Endothelial cell of hepatic sinusoid (primary cell): Measurements from ENCODE around the gene CARD11.
"Not testable (repeated sequence)": the region's sequence is repeated elsewhere in the genome, so short reads cannot be mapped to it uniquely, and the experiment has no call there.

Source experiments
- in situ Hi-C: cut with HindIII; loops from 2 replicates; pipeline ENCODE4 v1.10.0; 2017; ENCODE audit warnings: low sequenced_read_pairs

The CARD11 gene

GRCh38 chr7:3066506-3066905 lies 22.8 kb upstream of the CARD11 start:
- in situ Hi-C loops: loop anchor here (10.0 kb wide), 1 partner anchor 72 kb away; no protein-coding TSS in a partner anchor

DNA sequence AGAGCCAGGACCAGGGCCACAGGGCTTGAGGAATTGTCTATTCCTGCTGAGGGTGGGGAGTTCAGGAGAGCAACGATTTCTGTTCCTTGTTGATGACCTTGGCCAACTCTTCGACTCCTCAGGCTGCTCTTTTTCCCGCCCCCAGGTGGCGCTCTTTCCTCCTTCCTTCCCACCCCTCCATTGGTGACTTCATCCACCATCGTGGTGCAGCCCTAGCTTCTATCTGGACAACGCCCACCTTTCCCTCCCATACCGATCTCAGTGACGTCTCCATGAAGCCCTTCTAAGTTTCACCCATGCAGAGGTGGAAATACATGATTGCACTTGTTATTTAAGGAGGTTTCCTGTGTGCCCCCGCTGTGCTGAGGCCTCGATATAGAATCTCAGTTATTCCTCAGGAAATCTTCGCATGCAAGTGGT lies 22.1 kb upstream of the CARD11 start:
- in situ Hi-C loops: loop anchor here (10.0 kb wide), 1 partner anchor 71 kb away; no protein-coding TSS in a partner anchor

GRCh38 chr7:3064067-3064466 lies 20.4 kb upstream of the CARD11 start:
- in situ Hi-C loops: loop anchor here (10.0 kb wide), 1 partner anchor 69 kb away; no protein-coding TSS in a partner anchor

DNA sequence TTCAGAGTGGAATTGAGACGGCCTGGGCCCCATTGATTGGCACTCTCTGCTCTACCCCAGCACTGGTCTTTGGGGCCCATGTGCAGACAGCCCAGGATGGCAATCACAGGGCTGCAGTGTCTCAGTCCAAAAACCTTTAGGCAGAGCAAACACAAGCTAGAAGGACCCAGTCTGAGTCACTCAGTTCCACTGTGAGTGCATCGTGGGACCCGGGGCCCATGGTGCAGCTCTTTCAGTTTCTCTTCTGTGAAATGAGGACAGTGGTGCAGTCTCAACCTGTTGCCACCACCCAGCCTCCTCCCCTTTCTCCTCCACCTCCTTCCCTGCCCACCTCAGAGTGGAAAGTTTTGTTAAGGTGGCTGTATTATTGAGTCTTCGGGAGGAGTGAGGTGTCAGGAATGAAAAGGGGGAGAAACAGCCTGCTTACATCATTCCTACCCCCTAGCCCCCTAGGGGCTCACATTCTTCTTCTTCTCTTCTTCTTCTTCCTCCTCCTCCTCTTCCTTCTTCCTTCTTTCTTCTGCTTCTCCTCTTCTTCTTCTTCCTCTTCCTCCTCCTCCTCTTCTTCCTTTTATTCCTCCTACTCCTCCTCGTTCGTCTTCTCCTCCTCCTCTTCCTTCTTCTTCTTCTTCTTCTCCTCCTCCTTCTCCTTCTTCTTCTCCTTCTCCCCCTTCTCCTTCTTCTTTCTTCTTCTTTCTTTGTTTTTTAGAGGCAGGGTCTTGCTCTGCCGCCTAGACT lies 19.5 kb upstream of the CARD11 start:
- in situ Hi-C loops: loop anchor here (10.0 kb wide), 1 partner anchor 68 kb away; no protein-coding TSS in a partner anchor

GRCh38 chr7:3057066-3057420 lies 13.4 kb upstream of the CARD11 start:
- in situ Hi-C loops: no loop called here

- in situ Hi-C loops: no loop called here
Observed at GRCh38 chr7:3056234-3057065, 12.8 kb upstream of the CARD11 start.

- in situ Hi-C loops: no loop called here
Observed at GRCh38 chr7:3055626-3056025, 12.0 kb upstream of the CARD11 start.

GRCh38 chr7:3042861-3043489 lies 692 bp downstream of the CARD11 start:
- in situ Hi-C loops: no loop called here

GRCh38 chr7:3041986-3042675 lies 1.5 kb downstream of the CARD11 start:
- in situ Hi-C loops: no loop called here

- in situ Hi-C loops: no loop called here
Observed at GRCh38 chr7:3039787-3040186, 3.9 kb downstream of the CARD11 start.

DNA sequence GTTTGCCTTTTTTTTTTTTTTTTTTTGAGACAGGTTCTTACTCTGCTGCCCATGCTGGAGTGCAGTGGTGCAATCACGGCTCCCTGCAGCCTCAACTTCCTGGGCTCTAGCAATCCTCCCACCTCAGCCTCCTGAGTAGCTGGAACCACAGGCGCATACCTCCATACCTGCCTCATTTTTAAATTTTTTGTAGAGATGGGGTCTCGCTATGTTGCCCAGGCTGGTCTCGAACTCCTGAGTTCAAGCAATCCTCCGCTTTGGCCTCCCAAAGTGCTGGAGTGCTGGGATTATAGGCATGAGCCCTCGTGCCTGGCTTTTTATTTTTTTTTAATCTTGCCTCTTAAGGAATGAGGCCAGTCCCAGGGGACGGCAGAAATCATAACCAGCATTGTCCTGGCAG lies 5.7 kb downstream of the CARD11 start:
- in situ Hi-C loops: not testable (repeated sequence)

GRCh38 chr7:3037259-3037658 lies 6.4 kb downstream of the CARD11 start:
- in situ Hi-C loops: no loop called here

- in situ Hi-C loops: no loop called here
Observed at GRCh38 chr7:3034591-3035150, 9.0 kb downstream of the CARD11 start.

GRCh38 chr7:3033581-3033980 lies 10.1 kb downstream of the CARD11 start:
- in situ Hi-C loops: no loop called here

DNA sequence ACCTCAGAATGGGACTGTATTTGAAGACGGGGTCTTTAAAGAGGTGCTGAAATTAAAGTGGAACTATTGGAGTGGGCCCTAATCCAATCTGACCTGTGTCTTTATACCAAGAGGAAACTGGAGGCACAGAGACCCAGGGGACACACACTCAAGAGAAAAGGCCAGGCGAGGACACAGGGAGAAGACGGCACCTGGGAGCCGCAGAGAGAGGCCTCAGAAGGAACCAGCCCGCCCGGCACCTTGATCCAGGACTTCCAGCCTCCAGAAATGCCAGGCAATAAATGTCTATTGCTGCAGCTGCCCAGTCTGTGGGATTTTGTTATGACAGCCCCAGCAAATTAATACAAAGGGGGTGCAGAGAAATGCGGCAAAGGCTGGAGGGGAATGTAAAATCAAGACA lies 10.5 kb downstream of the CARD11 start:
- in situ Hi-C loops: no loop called here

DNA sequence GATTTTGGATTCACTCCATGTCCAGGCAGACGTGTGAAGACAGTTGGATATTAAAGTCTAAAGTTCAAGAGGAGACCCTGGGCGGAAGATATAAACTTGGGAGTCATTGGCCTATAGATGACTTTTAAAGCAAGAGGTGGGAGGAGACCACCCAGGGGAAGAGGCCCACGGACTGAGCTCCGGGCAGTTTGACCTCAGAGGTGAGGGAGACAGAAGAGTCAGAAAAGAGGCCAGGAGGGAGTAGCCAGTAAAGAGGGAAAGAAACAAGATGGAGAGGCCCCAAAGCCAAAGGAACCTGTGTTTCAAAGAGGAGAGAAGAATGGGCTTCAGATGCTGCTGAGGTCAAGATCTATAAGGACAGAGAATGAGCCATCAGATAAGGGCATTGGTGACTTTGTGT lies 11.4 kb downstream of the CARD11 start:
- in situ Hi-C loops: no loop called here

- in situ Hi-C loops: loop anchor here (5.0 to 10.0 kb wide), 2 partner anchors 58 to 164 kb away; no protein-coding TSS in a partner anchor
Observed at GRCh38 chr7:3029138-3029537, 14.5 kb downstream of the CARD11 start.

DNA sequence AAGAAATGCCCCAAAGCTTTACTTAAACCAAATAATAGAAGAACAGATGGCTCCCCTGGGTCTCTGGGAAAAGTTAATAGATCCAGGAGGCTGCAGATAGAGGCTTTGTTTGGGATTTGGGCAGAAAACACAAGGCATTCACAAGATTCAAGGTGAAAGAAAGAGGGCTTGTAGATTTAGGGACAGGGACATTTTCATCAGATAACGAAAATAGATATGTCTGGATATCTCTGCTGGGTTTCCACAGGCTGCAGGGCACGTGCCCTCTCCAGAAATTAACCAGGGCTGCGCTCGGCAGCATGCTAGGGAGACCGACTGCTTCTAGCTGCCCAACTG lies 14.9 kb downstream of the CARD11 start:
- in situ Hi-C loops: loop anchor here (5.0 to 10.0 kb wide), 2 partner anchors 59 to 164 kb away; no protein-coding TSS in a partner anchor

DNA sequence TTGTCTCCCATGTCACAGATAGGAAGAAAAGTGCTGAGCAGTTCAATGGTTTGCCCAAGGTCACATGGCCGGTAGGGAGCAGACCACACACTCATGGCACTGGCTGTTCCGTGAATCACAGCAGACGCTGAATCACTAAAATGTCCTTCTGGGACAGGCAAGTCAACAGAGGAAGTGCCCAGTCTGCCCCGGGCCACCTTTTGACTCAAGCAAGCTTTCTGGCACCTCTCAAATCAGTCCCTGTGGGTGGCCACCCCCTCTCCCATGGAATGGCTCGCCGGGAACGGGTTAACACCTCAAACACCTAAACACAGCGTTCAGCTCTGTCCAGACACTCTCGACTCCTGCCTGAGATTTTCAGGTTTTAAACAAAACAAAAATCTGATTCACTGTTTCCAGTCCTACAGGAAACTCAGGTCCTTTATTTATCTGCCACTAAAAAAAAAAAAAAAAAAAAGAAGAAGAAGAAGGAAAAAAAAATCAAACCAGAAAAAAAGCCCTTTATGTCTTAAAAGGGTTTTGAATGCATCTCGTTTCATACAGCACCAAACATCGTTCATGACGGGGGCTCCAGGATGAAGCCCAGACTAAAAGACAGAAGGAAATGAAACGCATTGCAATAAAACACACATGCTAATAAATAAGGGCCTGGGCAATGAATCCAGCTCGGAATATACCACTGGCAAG lies 15.5 kb downstream of the CARD11 start:
- in situ Hi-C loops: loop anchor here (5.0 to 10.0 kb wide), 2 partner anchors 59 to 163 kb away; no protein-coding TSS in a partner anchor
